ENCODE measurements around the gene KCND3.

Gene KCND3

GRCh38 chr1:111968511-111968910 lies 21.0 kb downstream of the KCND3 start:
- FAIRE-seq: no peak
- TF ChIP-seq POLR2AphosphoS5 (IDR thresholded peaks at IDR 0.05; ENCODE audit: low read depth, low read length) (no peak), TAF1 (IDR thresholded peaks at IDR 0.05; ENCODE audit: borderline replicate concordance, low read depth, low read length) (no peak), POLR2A (IDR thresholded peaks at IDR 0.05; ENCODE audit: low read depth, low read length) (no peak)
- DNase-seq (ENCODE audit: insufficient read length): no peak

- FAIRE-seq: no peak
- no peak for TF ChIP-seq POLR2A (IDR thresholded peaks at IDR 0.05; ENCODE audit: low read depth, low read length)
- TF ChIP-seq POLR2AphosphoS5 (IDR thresholded peaks at IDR 0.05; ENCODE audit: low read depth, low read length): no peak
- TF ChIP-seq TAF1 (IDR thresholded peaks at IDR 0.05; ENCODE audit: borderline replicate concordance, low read depth, low read length): no peak
- DNase-seq (ENCODE audit: insufficient read length): no peak
These were observed 21.6 kb downstream of the KCND3 start for GRCh38 chr1:111967886-111968285.

- DNase-seq (ENCODE audit: insufficient read length) (no peak), FAIRE-seq (no peak)
- TF ChIP-seq POLR2A (IDR thresholded peaks at IDR 0.05; ENCODE audit: low read depth, low read length) (no peak), TAF1 (IDR thresholded peaks at IDR 0.05; ENCODE audit: borderline replicate concordance, low read depth, low read length) (no peak), POLR2AphosphoS5 (IDR thresholded peaks at IDR 0.05; ENCODE audit: low read depth, low read length) (no peak)
These were observed 22.3 kb downstream of the KCND3 start for GRCh38 chr1:111967067-111967690.

- FAIRE-seq (no peak), DNase-seq (ENCODE audit: insufficient read length) (no peak)
- TF ChIP-seq POLR2AphosphoS5 (IDR thresholded peaks at IDR 0.05; ENCODE audit: low read depth, low read length): no peak
- TF ChIP-seq POLR2A (IDR thresholded peaks at IDR 0.05; ENCODE audit: low read depth, low read length): no peak
- no peak for TF ChIP-seq TAF1 (IDR thresholded peaks at IDR 0.05; ENCODE audit: borderline replicate concordance, low read depth, low read length)
These were observed 23.6 kb downstream of the KCND3 start for GRCh38 chr1:111965781-111966443.

GRCh38 chr1:111963985-111964738 lies 25.3 kb downstream of the KCND3 start:
- TF ChIP-seq POLR2A (IDR thresholded peaks at IDR 0.05; ENCODE audit: low read depth, low read length) (no peak), POLR2AphosphoS5 (IDR thresholded peaks at IDR 0.05; ENCODE audit: low read depth, low read length) (no peak), TAF1 (IDR thresholded peaks at IDR 0.05; ENCODE audit: borderline replicate concordance, low read depth, low read length) (no peak)
- no peak for DNase-seq (ENCODE audit: insufficient read length)
- no peak for FAIRE-seq

- FAIRE-seq (no peak), DNase-seq (ENCODE audit: insufficient read length) (no peak)
- TF ChIP-seq POLR2AphosphoS5 (IDR thresholded peaks at IDR 0.05; ENCODE audit: low read depth, low read length) (no peak), POLR2A (IDR thresholded peaks at IDR 0.05; ENCODE audit: low read depth, low read length) (no peak), TAF1 (IDR thresholded peaks at IDR 0.05; ENCODE audit: borderline replicate concordance, low read depth, low read length) (no peak)
These were observed 27.5 kb downstream of the KCND3 start for GRCh38 chr1:111961773-111962565.

- DNase-seq (ENCODE audit: insufficient read length) (no peak), FAIRE-seq (no peak)
- no peak for TF ChIP-seq TAF1 (IDR thresholded peaks at IDR 0.05; ENCODE audit: borderline replicate concordance, low read depth, low read length)
- TF ChIP-seq POLR2A (IDR thresholded peaks at IDR 0.05; ENCODE audit: low read depth, low read length): no peak
- no peak for TF ChIP-seq POLR2AphosphoS5 (IDR thresholded peaks at IDR 0.05; ENCODE audit: low read depth, low read length)
These were observed 28.5 kb downstream of the KCND3 start for GRCh38 chr1:111961016-111961415.

GRCh38 chr1:111959436-111959835 lies 30.0 kb downstream of the KCND3 start:
- no peak for DNase-seq (ENCODE audit: insufficient read length)
- FAIRE-seq: no peak
- TF ChIP-seq TAF1 (IDR thresholded peaks at IDR 0.05; ENCODE audit: borderline replicate concordance, low read depth, low read length): no peak
- TF ChIP-seq POLR2AphosphoS5 (IDR thresholded peaks at IDR 0.05; ENCODE audit: low read depth, low read length): no peak
- TF ChIP-seq POLR2A (IDR thresholded peaks at IDR 0.05; ENCODE audit: low read depth, low read length): no peak

GRCh38 chr1:111958851-111959250 lies 30.6 kb downstream of the KCND3 start:
- TF ChIP-seq POLR2AphosphoS5 (IDR thresholded peaks at IDR 0.05; ENCODE audit: low read depth, low read length) (no peak), TAF1 (IDR thresholded peaks at IDR 0.05; ENCODE audit: borderline replicate concordance, low read depth, low read length) (no peak), POLR2A (IDR thresholded peaks at IDR 0.05; ENCODE audit: low read depth, low read length) (no peak)
- no peak for FAIRE-seq
- no peak for DNase-seq (ENCODE audit: insufficient read length)

- TF ChIP-seq POLR2A (IDR thresholded peaks at IDR 0.05; ENCODE audit: low read depth, low read length) (no peak), POLR2AphosphoS5 (IDR thresholded peaks at IDR 0.05; ENCODE audit: low read depth, low read length) (no peak), TAF1 (IDR thresholded peaks at IDR 0.05; ENCODE audit: borderline replicate concordance, low read depth, low read length) (no peak)
- no peak for DNase-seq (ENCODE audit: insufficient read length)
- no peak for FAIRE-seq
These were observed 31.4 kb downstream of the KCND3 start for GRCh38 chr1:111958075-111958474.

Data from GM12892 (cell line).